Activated CD4-positive, alpha-beta T cell treated with anti-CD3 and anti-CD28 coated beads, Interleukin-2, amount 10 ng/mL, durations not matched to agents 7 days and 5 days (primary cell): ENCODE data around the gene SIPA1. TPM values are rescaled to one million over a fixed set of nuclear protein-coding genes. Genes with fewer than 3 reads are reported as not detected.

ENCODE experiments used
- CTCF ChIA-PET: fragments of 350-600 bp; sonication (Branson Sonifier 250); formaldehyde crosslinking; loops from one replicate; lab custom pipeline; 2021; ENCODE audit warnings: antibody characterized with exemption; lab: Charles Lee
- POLR2A ChIA-PET: fragments of 350-600 bp; sonication (Branson Sonifier 250); formaldehyde crosslinking; loops from one replicate; lab custom pipeline; 2021; ENCODE audit warnings: antibody characterized with exemption; lab: Charles Lee
- DNase-seq: peaks from one replicate; pipeline ENCODE4 v3.0.0-alpha.2; 2020
- H3K27ac Mint-ChIP-seq: one replicate; pipeline ENCODE4 v1.8.0; 2021; ENCODE audit warnings: mild to moderate bottlenecking, moderate library complexity, mixed read lengths
- H3K27me3 Mint-ChIP-seq: one replicate; pipeline ENCODE4 v1.8.0; 2021; ENCODE audit warnings: mixed read lengths
- H3K36me3 Mint-ChIP-seq: one replicate; pipeline ENCODE4 v1.8.0; 2021; ENCODE audit warnings: low read depth, mixed read lengths
- H3K4me1 Mint-ChIP-seq: one replicate; pipeline ENCODE4 v1.8.0; 2021; ENCODE audit warnings: mixed read lengths
- H3K4me3 Mint-ChIP-seq: one replicate; pipeline ENCODE4 v1.8.0; 2021; ENCODE audit warnings: mild to moderate bottlenecking, moderate library complexity, mixed read lengths
- H3K9me3 Mint-ChIP-seq: one replicate; pipeline ENCODE4 v1.8.0; 2021; ENCODE audit warnings: mixed read lengths
- microRNA-seq: library from miRNA; unstranded; fragments of <30 nt; microRNA quantifications from one replicate; pipeline ENCODE4 v1.2.0, GENCODE V29; 2021; ENCODE audit warnings: borderline microRNAs expressed, borderline replicate concordance
- total RNA-seq, 2 experiments: library from RNA; stranded (reverse); gene quantifications; one replicate each; pipeline ENCODE4 v1.2.3, GENCODE V29; 2021

SIPA1 gene
- total RNA-seq, 2 experiments from 2014 or later = 229 to 235 TPM

GRCh38 chr11:65692367-65692766, 54.5 kb downstream of the SIPA1 start:
- H3K4me3 Mint-ChIP-seq = no peak overlapping the region
- ChIA-PET POLR2A (no interaction called here), CTCF (interaction anchor here (0.7 to 1.5 kb wide), 4 partner anchors 8 to 330 kb away, joined by 3 to 6 read pairs (median 3); partner anchors contain the start of gene KAT5)
- no peaks in the 10 kb centered on the region for H3K9me3 Mint-ChIP-seq
- H3K4me1 Mint-ChIP-seq = peaks cover 3% of the 10 kb centered on the region
- H3K27me3 Mint-ChIP-seq = peaks cover 4% of the 10 kb centered on the region
- DNase-seq = no peak
- H3K36me3 Mint-ChIP-seq = no peaks in the 10 kb centered on the region
- no peak overlapping the region for H3K27ac Mint-ChIP-seq

DNA sequence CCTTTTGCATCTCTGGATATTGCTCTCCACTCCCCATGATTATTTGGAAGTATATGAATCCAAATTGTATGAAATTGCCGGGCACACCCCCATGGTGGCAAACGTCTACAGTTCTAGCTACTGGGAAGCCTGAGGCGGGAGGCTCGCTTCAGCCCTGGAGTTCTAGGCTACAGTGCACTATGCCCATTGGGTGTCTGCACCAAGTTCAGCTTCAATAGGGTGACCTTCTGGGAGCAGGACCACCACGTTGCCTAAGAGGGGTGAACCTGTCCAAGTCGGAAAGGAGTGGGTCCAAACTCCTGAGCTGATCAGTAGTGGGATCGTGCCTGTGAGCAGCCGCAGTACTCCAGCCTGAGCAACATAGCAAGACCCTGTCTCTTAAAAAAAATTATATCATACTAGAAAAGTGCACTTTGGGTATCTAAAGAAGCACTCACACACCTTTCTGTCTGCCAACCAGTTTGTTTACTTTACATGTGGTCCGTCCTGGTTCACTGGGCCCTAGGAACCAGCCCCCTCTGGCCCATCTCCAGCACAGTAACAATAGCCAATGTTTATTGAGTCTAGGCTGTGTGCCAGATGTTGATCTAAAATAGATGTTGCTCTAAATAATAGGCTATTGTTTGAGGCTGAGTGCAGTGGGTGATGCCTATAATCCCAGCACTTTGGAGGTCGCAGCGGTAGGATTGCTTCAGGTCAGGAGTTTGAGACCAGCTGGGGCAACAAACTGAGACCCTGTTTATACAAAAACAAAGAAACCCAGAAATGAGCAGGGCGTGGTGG, 57.7 kb downstream of the SIPA1 start:
- POLR2A ChIA-PET = no interaction called here
- Mint-ChIP-seq H3K27ac (no peak overlapping the region), H3K4me3 (no peak overlapping the region), H3K27me3 (peaks cover 12% of the 10 kb centered on the region), H3K36me3 (no peaks in the 10 kb centered on the region), H3K9me3 (no peaks in the 10 kb centered on the region), H3K4me1 (peaks cover 3% of the 10 kb centered on the region)
- CTCF ChIA-PET = interaction anchor here (0.8 to 3.9 kb wide), 2 partner anchors 16 to 44 kb away, joined by 3 to 19 read pairs; partner anchors contain the start of gene KAT5
- no peak for DNase-seq

DNA sequence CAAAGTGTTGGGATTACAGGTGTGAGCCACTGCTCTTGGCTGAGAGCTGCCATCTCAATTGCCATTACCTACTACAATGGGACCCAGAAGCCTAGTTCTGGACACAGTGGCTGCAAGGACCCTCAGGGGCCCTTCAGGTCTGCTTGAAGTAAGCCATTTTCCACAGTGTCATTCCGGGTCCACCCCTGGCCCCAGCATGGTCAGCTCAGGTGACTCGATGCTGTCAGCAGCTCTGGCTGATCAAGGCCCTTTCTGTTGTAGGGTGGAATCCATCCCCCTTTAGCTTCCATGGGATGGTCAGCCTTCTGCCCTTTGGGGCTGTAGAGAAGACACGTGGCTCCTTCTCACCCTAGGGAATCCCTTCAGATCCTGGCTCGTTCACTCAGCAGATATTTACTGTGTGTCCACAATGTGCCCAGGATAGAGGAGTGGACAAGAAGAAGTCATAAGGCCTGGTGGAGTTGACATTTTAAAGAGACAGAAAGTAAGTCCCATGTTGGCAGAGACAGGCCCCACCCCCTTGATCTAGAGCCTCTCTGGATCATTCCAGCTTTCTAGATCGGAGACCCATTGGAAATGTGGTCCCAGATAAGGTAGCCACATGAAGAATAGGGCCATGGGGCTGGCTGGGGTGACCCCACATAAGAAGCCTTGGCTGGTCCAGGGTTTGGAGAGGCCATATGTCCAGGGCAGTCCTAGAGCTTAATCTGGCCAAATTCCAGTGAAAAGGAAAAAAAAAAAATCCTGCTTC, 59.1 kb downstream of the SIPA1 start:
- ChIA-PET POLR2A (no interaction called here), CTCF (interaction anchor here (1.0 to 3.9 kb wide), 3 partner anchors 14 to 39 kb away, joined by 3 to 19 read pairs (median 5); partner anchors contain the start of gene KAT5)
- Mint-ChIP-seq H3K4me3 (no peak overlapping the region), H3K4me1 (peaks cover 3% of the 10 kb centered on the region), H3K27me3 (peaks cover 12% of the 10 kb centered on the region), H3K9me3 (no peaks in the 10 kb centered on the region), H3K27ac (no peak overlapping the region), H3K36me3 (no peaks in the 10 kb centered on the region)
- DNase-seq = no peak

DNA sequence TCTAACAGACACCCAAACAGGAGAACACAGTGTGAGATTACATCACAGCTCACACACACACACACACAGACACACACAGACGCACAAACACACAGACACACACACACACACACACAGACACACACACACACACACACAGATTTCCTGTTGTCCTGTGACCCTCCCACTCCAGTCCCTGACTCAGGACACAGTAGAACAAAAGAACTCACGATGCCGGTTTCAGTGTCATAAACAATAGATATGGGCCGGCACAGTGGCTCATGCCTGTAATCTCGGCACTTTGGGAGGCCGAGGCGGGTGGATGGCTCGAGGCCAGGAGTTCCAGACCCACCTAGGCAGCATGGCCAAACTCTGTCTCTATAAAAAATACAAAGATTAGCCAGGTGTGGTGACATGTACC, 60.3 kb downstream of the SIPA1 start:
- DNase-seq = no peak
- peaks cover 12% of the 10 kb centered on the region for H3K27me3 Mint-ChIP-seq
- ChIA-PET POLR2A (no interaction called here), CTCF (no interaction called here)
- no peaks in the 10 kb centered on the region for H3K9me3 Mint-ChIP-seq
- H3K4me1 Mint-ChIP-seq = no peaks in the 10 kb centered on the region
- no peaks in the 10 kb centered on the region for H3K36me3 Mint-ChIP-seq
- H3K27ac Mint-ChIP-seq = no peak overlapping the region
- no peak overlapping the region for H3K4me3 Mint-ChIP-seq

DNA sequence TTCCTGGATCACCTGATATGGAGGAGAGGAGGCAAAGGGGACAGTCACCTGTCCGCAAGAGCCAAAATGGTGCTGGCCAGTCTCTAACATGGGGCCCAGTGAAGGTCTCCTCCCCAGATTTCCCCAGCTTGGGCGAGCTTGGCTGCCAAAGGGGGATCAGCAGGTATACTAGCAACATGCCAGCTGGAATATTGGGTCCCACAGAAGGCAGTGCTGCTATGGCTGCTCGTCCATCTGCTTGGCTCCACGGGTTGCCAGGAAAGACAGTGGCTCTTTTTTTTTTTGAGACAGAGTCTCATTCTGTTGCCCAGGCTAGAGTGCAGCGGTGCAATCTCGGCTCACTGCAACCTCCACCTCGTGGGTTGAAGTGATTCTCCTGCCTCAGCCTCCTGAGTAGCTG, 61.4 kb downstream of the SIPA1 start:
- no peaks in the 10 kb centered on the region for H3K36me3 Mint-ChIP-seq
- no peaks in the 10 kb centered on the region for H3K4me1 Mint-ChIP-seq
- DNase-seq = no peak
- no peak overlapping the region for H3K4me3 Mint-ChIP-seq
- H3K27ac Mint-ChIP-seq = no peak overlapping the region
- ChIA-PET POLR2A (no interaction called here), CTCF (no interaction called here)
- H3K9me3 Mint-ChIP-seq = no peaks in the 10 kb centered on the region
- H3K27me3 Mint-ChIP-seq = peaks cover 11% of the 10 kb centered on the region

DNA sequence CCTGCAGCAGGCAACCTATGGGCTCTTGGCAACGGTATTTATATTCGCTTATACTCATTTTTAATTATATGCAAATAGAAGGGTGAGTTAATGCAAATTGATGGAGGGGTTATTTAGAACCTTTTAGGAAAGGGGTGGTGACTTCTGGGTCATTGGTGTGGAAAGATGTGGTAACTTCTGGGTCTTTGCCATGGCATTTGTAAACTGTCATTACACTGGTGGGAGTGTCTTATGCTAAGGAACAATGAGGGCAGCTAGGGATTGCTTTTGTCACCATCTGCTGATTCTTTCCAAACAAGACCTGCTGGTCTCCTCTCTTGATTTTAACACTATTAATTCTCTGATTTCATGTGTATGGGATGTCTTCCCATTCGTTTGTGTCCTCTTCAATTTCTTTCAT, 62.5 kb downstream of the SIPA1 start:
- Mint-ChIP-seq H3K27ac (no peak overlapping the region), H3K9me3 (no peaks in the 10 kb centered on the region), H3K4me3 (no peak overlapping the region), H3K27me3 (peaks cover 13% of the 10 kb centered on the region), H3K36me3 (no peaks in the 10 kb centered on the region), H3K4me1 (no peaks in the 10 kb centered on the region)
- ChIA-PET CTCF (interaction anchor here (0.7 kb wide), 3 partner anchors 9 to 123 kb away, joined by 3 read pairs; partner anchors contain the start of gene KAT5), POLR2A (no interaction called here)
- DNase-seq = no peak

Small RNA genes within 50 kb of the gene (microRNA-seq; reads per million reads assigned to microRNA genes)
- not detected for gene MIR4489
- gene MIR4690 = not detected

Other genes with a start within 250 kb of the SIPA1 start
- 100 to 1,000 TPM; 463 to 610 TPM for gene NEAT1, start 215.3 kb upstream of the SIPA1 start, total RNA-seq
- gene MALAT1, start 139.1 kb upstream of the SIPA1 start, total RNA-seq = 1,000 to 10,000 TPM; 7,183 to 8,252 TPM
- gene SCYL1, start 113.0 kb upstream of the SIPA1 start, total RNA-seq = 10 to 100 TPM; 59.1 to 62.1 TPM
- gene LTBP3, start 79.7 kb upstream of the SIPA1 start, total RNA-seq = 10 to 100 TPM; 80.2 to 92.5 TPM
- gene ZNRD2, start 67.6 kb upstream of the SIPA1 start, total RNA-seq = 10 to 100 TPM; 32.4 to 35.4 TPM
- 10 to 100 TPM; 34.1 to 42.1 TPM for gene FAM89B, start 65.6 kb upstream of the SIPA1 start, total RNA-seq
- 10 to 100 TPM; 69.2 to 96.7 TPM for gene EHBP1L1, start 62.0 kb upstream of the SIPA1 start, total RNA-seq
- 1 to 10 TPM in 1 of 2 experiments, under 1 TPM in 1; 1.00 to 3.3 TPM for gene KCNK7, start 42.3 kb upstream of the SIPA1 start, total RNA-seq
- gene MAP3K11, start 23.9 kb upstream of the SIPA1 start, total RNA-seq = 10 to 100 TPM; 61.0 to 67.1 TPM
- gene PCNX3, start 22.3 kb upstream of the SIPA1 start, total RNA-seq = 10 to 100 TPM; 47.7 to 50.2 TPM
- gene RELA, start 24.8 kb downstream of the SIPA1 start, total RNA-seq = 10 to 100 TPM; 76.7 to 79.8 TPM
- gene KAT5, start 74.2 kb downstream of the SIPA1 start, total RNA-seq = 10 to 100 TPM; 60.8 to 72.3 TPM
- gene RNASEH2C, start 82.7 kb downstream of the SIPA1 start, total RNA-seq = 10 to 100 TPM; 74.9 to 86.3 TPM
- 10 to 100 TPM; 17.4 to 20.2 TPM for gene AP5B1, start 142.9 kb downstream of the SIPA1 start, total RNA-seq
- gene OVOL1, start 149.0 kb downstream of the SIPA1 start, total RNA-seq = not detected
- 1 to 10 TPM; 2.1 to 2.2 TPM for gene SNX32, start 195.9 kb downstream of the SIPA1 start, total RNA-seq
- gene CFL1, start 220.1 kb downstream of the SIPA1 start, total RNA-seq = 1,000 to 10,000 TPM; 1,543 to 1,707 TPM
- 100 to 1,000 TPM in 1 of 2 experiments, 10 to 100 TPM in 1; 96.6 to 108 TPM for gene MUS81, start 222.3 kb downstream of the SIPA1 start, total RNA-seq
- 1 to 10 TPM; 9.0 to 9.7 TPM for gene EFEMP2, start 234.7 kb downstream of the SIPA1 start, total RNA-seq
- gene CTSW, start 241.7 kb downstream of the SIPA1 start, total RNA-seq = 10 to 100 TPM; 22.9 to 23.6 TPM